DOHH2 (cell line): ENCODE data around the gene LAMC1.

Experiments used
- CTCF ChIP-seq: fragments of 200-600 bp; sonication (generic); IDR thresholded peaks from one replicate; pipeline ENCODE4 v1.5.1; 2014; ENCODE audit warnings: antibody characterized with exemption, mild to moderate bottlenecking, low read depth, low read length; ENCODE audit not compliant: poor library complexity, severe bottlenecking
- EZH2phosphoT487 ChIP-seq: fragments of 200-600 bp; sonication (generic); IDR thresholded peaks from 2 replicates; pipeline ENCODE4 v1.6.1; 2017; ENCODE audit warnings: borderline replicate concordance, mild to moderate bottlenecking, antibody characterized with exemption, low read length, moderate library complexity, mixed read lengths

- TF ChIP-seq CTCF, result no peak
- TF ChIP-seq EZH2phosphoT487, result no peak
These were observed 35.8 kb downstream of the LAMC1 start for GRCh38 chr1:183058851-183059502.
